ENCODE data around the gene CROT.
A peak's percentile ranks its signal among the peaks of the same experiment; 100 is the strongest.

Gene CROT

GRCh38 chr7:87328281-87328680 is 17.2 kb upstream of the CROT start:
- TF ChIP-seq CTCF (IDR thresholded peaks at IDR 0.05; ENCODE audit: unreplicated experiment in 3 of 3), result no peak
- H3K4me3 Mint-ChIP-seq, result no peak overlapping the region
- no peak overlapping the region for H3K27ac Mint-ChIP-seq
- no peaks in the 10 kb centered on the region for H3K27me3 Mint-ChIP-seq (ENCODE audit: low read depth)
- peaks cover 76% of the 10 kb centered on the region for H3K36me3 Mint-ChIP-seq (ENCODE audit: low read depth)
- no peaks in the 10 kb centered on the region for H3K4me1 Mint-ChIP-seq
- H3K9me3 Mint-ChIP-seq, result peaks cover 54% of the 10 kb centered on the region

DNA sequence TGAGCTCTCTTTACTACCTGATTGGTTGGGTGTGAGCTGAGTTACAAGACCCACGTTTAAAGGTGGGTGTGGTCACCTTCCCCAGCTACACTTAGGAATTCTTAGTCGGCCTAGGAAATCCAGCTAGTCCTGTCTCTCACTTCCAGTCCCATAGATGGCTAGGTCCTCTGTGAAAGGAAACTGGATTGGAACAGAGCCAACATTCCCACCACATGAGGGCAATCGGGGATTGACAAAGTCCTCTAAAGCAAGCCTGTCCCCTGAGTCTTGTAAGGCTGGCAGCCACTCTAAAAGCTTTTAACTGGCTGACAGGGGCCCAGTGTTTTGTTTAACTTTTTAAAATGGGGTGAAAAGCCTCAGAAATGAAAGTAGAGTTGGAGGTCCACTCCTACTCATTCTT is 15.1 kb upstream of the CROT start:
- no peak for TF ChIP-seq CTCF (IDR thresholded peaks at IDR 0.05; ENCODE audit: unreplicated experiment in 3 of 3)

DNA sequence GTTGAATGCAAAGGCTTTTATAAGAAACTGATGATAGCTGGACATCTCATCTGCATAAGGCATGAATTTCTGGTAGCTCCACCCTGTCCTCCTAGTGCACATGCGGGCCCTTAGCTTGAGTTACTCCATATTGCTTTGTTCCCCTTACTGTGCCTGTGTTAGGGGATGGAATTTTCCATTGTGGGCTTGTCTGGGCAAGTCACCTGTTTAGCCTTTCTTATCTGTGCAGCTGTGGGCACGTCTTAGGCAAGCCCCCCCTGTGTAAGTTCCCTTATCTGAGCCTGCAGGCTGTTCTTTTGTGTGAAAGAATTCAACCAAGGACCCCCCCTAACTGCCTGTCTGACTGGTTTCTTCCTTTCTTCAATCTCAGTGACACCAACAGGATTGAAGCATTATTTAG is 14.5 kb upstream of the CROT start:
- H3K27me3 Mint-ChIP-seq (ENCODE audit: low read depth), result no peaks in the 10 kb centered on the region
- peaks cover 86% of the 10 kb centered on the region for H3K36me3 Mint-ChIP-seq (ENCODE audit: low read depth)
- TF ChIP-seq CTCF (IDR thresholded peaks at IDR 0.05; ENCODE audit: unreplicated experiment in 3 of 3), result no peak
- H3K4me1 Mint-ChIP-seq, result no peaks in the 10 kb centered on the region
- no peak overlapping the region for H3K4me3 Mint-ChIP-seq
- H3K9me3 Mint-ChIP-seq, result peaks cover 58% of the 10 kb centered on the region
- peak overlapping the region in 1 of 3 experiments; percentile 67 for H3K27ac Mint-ChIP-seq

More for the DNA sequence above, 15.1 kb upstream of the CROT start:
- no peaks in the 10 kb centered on the region for H3K27me3 Mint-ChIP-seq (ENCODE audit: low read depth)
- peaks cover 85% of the 10 kb centered on the region for H3K36me3 Mint-ChIP-seq (ENCODE audit: low read depth)
- no peak overlapping the region for H3K4me3 Mint-ChIP-seq
- peaks cover 61% of the 10 kb centered on the region for H3K9me3 Mint-ChIP-seq
- H3K4me1 Mint-ChIP-seq, result no peaks in the 10 kb centered on the region
- no peak overlapping the region for H3K27ac Mint-ChIP-seq

GRCh38 chr7:87331687-87332252 is 13.7 kb upstream of the CROT start:
- TF ChIP-seq CTCF (IDR thresholded peaks at IDR 0.05; ENCODE audit: unreplicated experiment in 3 of 3), result no peak
- Mint-ChIP-seq H3K9me3 (peaks cover 57% of the 10 kb centered on the region), H3K27me3 (ENCODE audit: low read depth) (no peaks in the 10 kb centered on the region), H3K27ac (peak overlapping the region; percentile 51 to 82 (median 67)), H3K4me1 (no peaks in the 10 kb centered on the region), H3K4me3 (no peak overlapping the region), H3K36me3 (ENCODE audit: low read depth) (peaks cover 85% of the 10 kb centered on the region)

GRCh38 chr7:87332321-87332720 is 13.1 kb upstream of the CROT start:
- Mint-ChIP-seq H3K27ac (peak overlapping the region; percentile 51 to 82 (median 67)), H3K27me3 (ENCODE audit: low read depth) (no peaks in the 10 kb centered on the region)

More at GRCh38 chr7:87332321-87332720, 13.1 kb upstream of the CROT start:
- Mint-ChIP-seq H3K4me3 (no peak overlapping the region), H3K9me3 (peaks cover 51% of the 10 kb centered on the region), H3K36me3 (ENCODE audit: low read depth) (peaks cover 82% of the 10 kb centered on the region), H3K4me1 (no peaks in the 10 kb centered on the region)
- no peak for TF ChIP-seq CTCF (IDR thresholded peaks at IDR 0.05; ENCODE audit: unreplicated experiment in 3 of 3)

Measured in nephron (organoid).